Measurements from ENCODE around the gene ARHGAP22. TPM values are rescaled to one million over a fixed set of nuclear protein-coding genes. Genes with fewer than 3 reads are reported as not detected.

Gene ARHGAP22
- total and polyA plus RNA-seq, 4 donors: 0.23 to 2.3 (median 0.54) TPM

GRCh38 chr10:48543182-48543844, 61.6 kb downstream of the ARHGAP22 start:
- Histone ChIP-seq H3K4me3 (ENCODE audit: low read depth in 1 of 3, low read length in 3 of 3) (no peak overlapping the region), H3K4me1 (ENCODE audit: control insufficient read depth in 4 of 4, insufficient read depth in 4 of 4, low read length in 3 of 4) (no peaks in the 10 kb centered on the region), H3K27me3 (ENCODE audit: control insufficient read depth in 4 of 4, insufficient read depth in 4 of 4, low read length in 3 of 4) (no peaks in the 10 kb centered on the region), H3K36me3 (ENCODE audit: control insufficient read depth in 4 of 4, insufficient read depth in 3 of 4, low read depth in 1 of 4, low read length in 3 of 4) (no peaks in the 10 kb centered on the region), H3K9ac (ENCODE audit: low read depth in 1 of 2, low read length in 2 of 2) (no peak overlapping the region), H3K9me3 (ENCODE audit: control insufficient read depth in 4 of 4, low read length in 3 of 4) (no peaks in the 10 kb centered on the region), H3K27ac (ENCODE audit: low read depth in 1 of 2, low read length in 2 of 2) (no peak overlapping the region)
- no peak for TF ChIP-seq ATF3 (IDR thresholded peaks at IDR 0.05)
- WGBS: 95% methylated on average over 3 of the region's 3 CpGs
- DNase-seq (ENCODE audit: low spot score): no peak

- no peak overlapping the region for H3K4me3 ChIP-seq (ENCODE audit: low read depth in 1 of 3, low read length in 3 of 3)
- no peak overlapping the region for H3K27ac ChIP-seq (ENCODE audit: low read depth in 1 of 2, low read length in 2 of 2)
- no peaks in the 10 kb centered on the region for H3K27me3 ChIP-seq (ENCODE audit: control insufficient read depth in 4 of 4, insufficient read depth in 4 of 4, low read length in 3 of 4)
- H3K9ac ChIP-seq (ENCODE audit: low read depth in 1 of 2, low read length in 2 of 2): no peak overlapping the region
- TF ChIP-seq, protein P1, sequence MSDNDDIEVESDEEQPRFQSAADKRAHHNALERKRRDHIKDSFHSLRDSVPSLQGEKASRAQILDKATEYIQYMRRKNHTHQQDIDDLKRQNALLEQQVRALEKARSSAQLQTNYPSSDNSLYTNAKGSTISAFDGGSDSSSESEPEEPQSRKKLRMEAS (IDR thresholded peaks at IDR 0.05): no peak
- TF ChIP-seq SP1 (IDR thresholded peaks at IDR 0.05): no peak
- TF ChIP-seq, protein P2, sequence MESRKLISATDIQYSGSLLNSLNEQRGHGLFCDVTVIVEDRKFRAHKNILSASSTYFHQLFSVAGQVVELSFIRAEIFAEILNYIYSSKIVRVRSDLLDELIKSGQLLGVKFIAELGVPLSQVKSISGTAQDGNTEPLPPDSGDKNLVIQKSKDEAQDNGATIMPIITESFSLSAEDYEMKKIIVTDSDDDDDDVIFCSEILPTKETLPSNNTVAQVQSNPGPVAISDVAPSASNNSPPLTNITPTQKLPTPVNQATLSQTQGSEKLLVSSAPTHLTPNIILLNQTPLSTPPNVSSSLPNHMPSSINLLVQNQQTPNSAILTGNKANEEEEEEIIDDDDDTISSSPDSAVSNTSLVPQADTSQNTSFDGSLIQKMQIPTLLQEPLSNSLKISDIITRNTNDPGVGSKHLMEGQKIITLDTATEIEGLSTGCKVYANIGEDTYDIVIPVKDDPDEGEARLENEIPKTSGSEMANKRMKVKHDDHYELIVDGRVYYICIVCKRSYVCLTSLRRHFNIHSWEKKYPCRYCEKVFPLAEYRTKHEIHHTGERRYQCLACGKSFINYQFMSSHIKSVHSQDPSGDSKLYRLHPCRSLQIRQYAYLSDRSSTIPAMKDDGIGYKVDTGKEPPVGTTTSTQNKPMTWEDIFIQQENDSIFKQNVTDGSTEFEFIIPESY (IDR thresholded peaks at IDR 0.05): no peak
- TF ChIP-seq, protein P3, sequence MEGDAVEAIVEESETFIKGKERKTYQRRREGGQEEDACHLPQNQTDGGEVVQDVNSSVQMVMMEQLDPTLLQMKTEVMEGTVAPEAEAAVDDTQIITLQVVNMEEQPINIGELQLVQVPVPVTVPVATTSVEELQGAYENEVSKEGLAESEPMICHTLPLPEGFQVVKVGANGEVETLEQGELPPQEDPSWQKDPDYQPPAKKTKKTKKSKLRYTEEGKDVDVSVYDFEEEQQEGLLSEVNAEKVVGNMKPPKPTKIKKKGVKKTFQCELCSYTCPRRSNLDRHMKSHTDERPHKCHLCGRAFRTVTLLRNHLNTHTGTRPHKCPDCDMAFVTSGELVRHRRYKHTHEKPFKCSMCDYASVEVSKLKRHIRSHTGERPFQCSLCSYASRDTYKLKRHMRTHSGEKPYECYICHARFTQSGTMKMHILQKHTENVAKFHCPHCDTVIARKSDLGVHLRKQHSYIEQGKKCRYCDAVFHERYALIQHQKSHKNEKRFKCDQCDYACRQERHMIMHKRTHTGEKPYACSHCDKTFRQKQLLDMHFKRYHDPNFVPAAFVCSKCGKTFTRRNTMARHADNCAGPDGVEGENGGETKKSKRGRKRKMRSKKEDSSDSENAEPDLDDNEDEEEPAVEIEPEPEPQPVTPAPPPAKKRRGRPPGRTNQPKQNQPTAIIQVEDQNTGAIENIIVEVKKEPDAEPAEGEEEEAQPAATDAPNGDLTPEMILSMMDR (IDR thresholded peaks at IDR 0.05; ENCODE audit: low read depth, low read length, missing input control): no peak
- no peak for TF ChIP-seq GABPA (IDR thresholded peaks at IDR 0.05 in 1 of 2, conservative IDR thresholded peaks at IDR 0.05 in 1 of 2)
- TF ChIP-seq ATF3 (IDR thresholded peaks at IDR 0.05): no peak
- no peak for TF ChIP-seq EGR1 (IDR thresholded peaks at IDR 0.05; ENCODE audit: low read depth in 2 of 2)
- H3K4me1 ChIP-seq (ENCODE audit: control insufficient read depth in 4 of 4, insufficient read depth in 4 of 4, low read length in 3 of 4): no peaks in the 10 kb centered on the region
- no peaks in the 10 kb centered on the region for H3K9me3 ChIP-seq (ENCODE audit: control insufficient read depth in 4 of 4, low read length in 3 of 4)
- WGBS: 93% methylated on average over 6 of the region's 6 CpGs
- peak; percentile 19 for DNase-seq (ENCODE audit: low spot score)
- no peaks in the 10 kb centered on the region for H3K36me3 ChIP-seq (ENCODE audit: control insufficient read depth in 4 of 4, insufficient read depth in 3 of 4, low read depth in 1 of 4, low read length in 3 of 4)
These were observed 62.2 kb downstream of the ARHGAP22 start for GRCh38 chr10:48542471-48543181.

- no peaks in the 10 kb centered on the region for H3K9me3 ChIP-seq (ENCODE audit: control insufficient read depth in 4 of 4, low read length in 3 of 4)
- no peaks in the 10 kb centered on the region for H3K27me3 ChIP-seq (ENCODE audit: control insufficient read depth in 4 of 4, insufficient read depth in 4 of 4, low read length in 3 of 4)
- DNase-seq (ENCODE audit: low spot score): no peak
- no peak overlapping the region for H3K4me3 ChIP-seq (ENCODE audit: low read depth in 1 of 3, low read length in 3 of 3)
- H3K36me3 ChIP-seq (ENCODE audit: control insufficient read depth in 4 of 4, insufficient read depth in 3 of 4, low read depth in 1 of 4, low read length in 3 of 4): no peaks in the 10 kb centered on the region
- TF ChIP-seq SP1 (IDR thresholded peaks at IDR 0.05): no peak
- no peak overlapping the region for H3K27ac ChIP-seq (ENCODE audit: low read depth in 1 of 2, low read length in 2 of 2)
- no peak overlapping the region for H3K9ac ChIP-seq (ENCODE audit: low read depth in 1 of 2, low read length in 2 of 2)
- WGBS: 91% methylated on average over 7 of the region's 7 CpGs
- no peaks in the 10 kb centered on the region for H3K4me1 ChIP-seq (ENCODE audit: control insufficient read depth in 4 of 4, insufficient read depth in 4 of 4, low read length in 3 of 4)
These were observed 63.6 kb downstream of the ARHGAP22 start for GRCh38 chr10:48541144-48541795.
